HepG2 (cell line): Measurements from ENCODE around the gene UCP1. TPM values are rescaled to one million over a fixed set of nuclear protein-coding genes. Genes with fewer than 3 reads are reported as not detected.

Source experiments
- ATF1 ChIP-seq: IDR thresholded peaks from 2 replicates; pipeline ENCODE4 v1.6.1; 2016; ENCODE audit warnings: mild to moderate bottlenecking, control low read depth
- CC2D1A ChIP-seq: sonication (generic); formaldehyde crosslinking; IDR thresholded peaks from 2 replicates; pipeline ENCODE4 v1.8.1; 2023; ENCODE audit warnings: mild to moderate bottlenecking, missing genetic modification reagents
- ELF4 ChIP-seq: sonication (generic); formaldehyde crosslinking; IDR thresholded peaks from 2 replicates; pipeline ENCODE4 v1.5.0; 2020; ENCODE audit warnings: missing genetic modification reagents, mild to moderate bottlenecking, moderate library complexity, borderline replicate concordance
- FOXP1 ChIP-seq, 2 experiments: fragments of 450-650 bp in 1 of 2; IDR thresholded peaks; 2 replicates each; pipeline ENCODE4 v1.6.1; 2017 to 2018; ENCODE audit warnings: antibody characterized with exemption in 1 of 2
- HMG20A ChIP-seq: IDR thresholded peaks from 2 replicates; pipeline ENCODE4 v1.6.1; 2016; ENCODE audit warnings: borderline replicate concordance
- KDM3A ChIP-seq: IDR thresholded peaks from 2 replicates; pipeline ENCODE4 v1.6.1; 2018; ENCODE audit warnings: low read depth, missing compliant biosample characterization
- MBNL3 ChIP-seq: fragments of 250-450 bp; sonication (Bioruptor Pico); conservative IDR thresholded peaks from 2 replicates; pipeline ENCODE4 v1.8.0; 2022; ENCODE audit warnings: mild to moderate bottlenecking, inconsistent platforms
- MIER2 ChIP-seq: IDR thresholded peaks from 2 replicates; pipeline ENCODE4 v1.6.1; 2016; ENCODE audit warnings: missing biosample characterization, missing genetic modification reagents
- PAF1 ChIP-seq: IDR thresholded peaks from 2 replicates; pipeline ENCODE4 v1.6.1; 2016; ENCODE audit warnings: missing genetic modification reagents, missing compliant biosample characterization
- RXRB ChIP-seq: IDR thresholded peaks from 2 replicates; pipeline ENCODE4 v1.6.1; 2016; ENCODE audit warnings: borderline replicate concordance, missing genetic modification reagents, missing compliant biosample characterization
- SALL1 ChIP-seq: sonication (generic); formaldehyde crosslinking; IDR thresholded peaks from 2 replicates; pipeline ENCODE4 v1.8.0; 2022; ENCODE audit warnings: mild to moderate bottlenecking, missing genetic modification reagents
- SP2 ChIP-seq: sonication (generic); formaldehyde crosslinking; IDR thresholded peaks from 2 replicates; pipeline ENCODE4 v1.5.1; 2020; ENCODE audit warnings: mild to moderate bottlenecking, missing genetic modification reagents
- SRSF4 ChIP-seq: fragments of 200-400 bp; formaldehyde crosslinking; IDR thresholded peaks from one replicate; pipeline ENCODE4 v1.6.1; 2018; ENCODE audit warnings: mild to moderate bottlenecking, low read depth, low read length, moderate library complexity; ENCODE audit not compliant: poor library complexity, severe bottlenecking
- TARDBP ChIP-seq: sonication (generic); formaldehyde crosslinking; IDR thresholded peaks from 2 replicates; pipeline ENCODE4 v1.8.0; 2022; ENCODE audit warnings: mild to moderate bottlenecking, missing genetic modification reagents
- THAP11 ChIP-seq: IDR thresholded peaks from 2 replicates; pipeline ENCODE4 v1.6.1; 2016; ENCODE audit warnings: missing biosample characterization, missing genetic modification reagents
- ZFP90 ChIP-seq: sonication (generic); formaldehyde crosslinking; IDR thresholded peaks from 2 replicates; pipeline ENCODE4 v1.8.0; 2022; ENCODE audit warnings: missing genetic modification reagents, mild to moderate bottlenecking, inconsistent platforms, borderline replicate concordance
- ZKSCAN1 ChIP-seq: fragments of 150-350 bp; IDR thresholded peaks from 2 replicates; pipeline ENCODE4 v1.6.1; 2014; ENCODE audit warnings: low read length
- ZNF564 ChIP-seq: sonication (generic); formaldehyde crosslinking; IDR thresholded peaks from 2 replicates; pipeline ENCODE4 v1.8.1; 2023; ENCODE audit warnings: mild to moderate bottlenecking, missing genetic modification reagents
- ZNF644 ChIP-seq: IDR thresholded peaks from 2 replicates; pipeline ENCODE4 v1.6.1; 2016; ENCODE audit warnings: low read depth
- ZNF790 ChIP-seq: sonication (generic); formaldehyde crosslinking; IDR thresholded peaks from 2 replicates; pipeline ENCODE4 v1.8.0; 2022; ENCODE audit warnings: missing genetic modification reagents, mild to moderate bottlenecking, borderline replicate concordance
- polyA plus RNA-seq, 8 experiments: library from polyadenylated mRNA; depleted of rRNA in 3 of 8; stranded (reverse) in 7 of 8; unstranded in 1 of 8; fragments of >200 nt; fragmentation: Illumina TruSeq in 4 of 8; extraction: Trizol in 4 of 8; gene quantifications; 2 replicates each; pipeline versions ENCODE4 v1.2.1 to v1.2.3, GENCODE V29; 2011 to 2016; ENCODE audit warnings: low read depth in 4 of 8, missing spikeins in 1 of 8, mixed read lengths in 1 of 8; ENCODE audit not compliant: insufficient read depth in 1 of 8
- total RNA-seq, 5 experiments: library from RNA; depleted of rRNA; stranded (reverse); fragments of >200 nt; fragmentation: Illumina TruSeq; extraction: Trizol; gene quantifications; 2 replicates each; pipeline ENCODE4 v1.2.3, GENCODE V29; 2016; ENCODE audit warnings: low read depth in 1 of 5
- TF ChIP-seq, protein P1 (sequence below): sonication (generic); formaldehyde crosslinking; IDR thresholded peaks from 2 replicates; pipeline ENCODE4 v1.4.0; 2020; ENCODE audit warnings: low read depth, missing genetic modification reagents
- TF ChIP-seq, protein P2 (sequence below): sonication (generic); formaldehyde crosslinking; IDR thresholded peaks from 2 replicates; pipeline ENCODE4 v1.4.0; 2020; ENCODE audit warnings: mild to moderate bottlenecking, missing genetic modification reagents
- TF ChIP-seq, protein P3 (sequence below): sonication (generic); formaldehyde crosslinking; conservative IDR thresholded peaks from 2 replicates; pipeline ENCODE4 v1.8.0; 2022; ENCODE audit warnings: missing genetic modification reagents
- TF ChIP-seq, protein P4 (sequence below): sonication (generic); formaldehyde crosslinking; IDR thresholded peaks from 2 replicates; pipeline ENCODE4 v1.4.0; 2020; ENCODE audit warnings: mild to moderate bottlenecking, low read depth, missing genetic modification reagents

UCP1 gene
- total and polyA plus RNA-seq, 2 of the 13 experiments (the other 11 are each of a cell fraction or from before 2014, with no cell fraction given): 0.11 TPM

DNA sequence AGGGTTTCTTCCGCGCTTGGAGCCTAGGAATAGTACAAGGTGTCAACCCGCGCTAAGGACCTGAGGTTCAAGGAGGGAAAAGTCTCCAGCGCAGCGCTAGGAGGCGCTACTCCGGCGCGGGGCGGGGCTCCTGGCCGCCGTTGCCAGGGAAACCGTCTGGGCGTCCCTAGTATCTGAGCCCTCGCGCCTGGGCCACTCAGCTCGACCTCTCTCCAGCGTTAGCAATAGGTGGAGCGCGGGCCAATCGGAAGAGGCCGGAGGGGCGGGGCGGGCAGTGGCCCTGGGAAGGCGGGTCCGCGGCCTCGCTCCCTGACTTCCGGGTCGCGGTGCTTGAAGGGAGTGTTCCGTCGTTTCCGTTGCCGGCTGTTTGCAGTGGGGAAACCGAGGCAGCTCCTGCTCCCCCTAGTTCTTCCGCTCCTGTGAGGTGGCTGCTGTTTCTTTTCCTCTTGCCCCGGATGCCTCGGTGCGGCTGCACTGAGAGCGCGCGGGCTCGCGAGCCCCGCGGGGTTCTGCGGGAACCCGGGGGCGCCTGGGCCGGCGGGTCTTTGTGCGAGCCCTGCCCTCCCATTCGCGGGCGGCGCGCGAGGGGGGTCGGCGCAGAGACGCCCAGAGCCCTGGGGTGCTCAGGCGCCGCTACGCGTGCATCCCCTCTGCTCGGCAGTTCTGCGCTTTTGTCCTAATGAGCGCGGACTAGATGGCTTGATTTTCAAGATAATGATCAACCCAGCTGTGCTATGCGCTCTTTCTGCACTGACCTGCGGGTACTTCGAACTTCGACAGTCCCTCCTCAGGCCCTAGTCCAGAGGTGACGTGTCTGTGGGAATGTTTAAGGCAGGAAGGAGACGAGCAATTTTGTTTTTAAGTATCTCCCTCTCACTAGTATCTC, 44.7 kb downstream of the UCP1 start, which contains the start of gene ELMOD2 (continued):
- TF ChIP-seq, protein P1, sequence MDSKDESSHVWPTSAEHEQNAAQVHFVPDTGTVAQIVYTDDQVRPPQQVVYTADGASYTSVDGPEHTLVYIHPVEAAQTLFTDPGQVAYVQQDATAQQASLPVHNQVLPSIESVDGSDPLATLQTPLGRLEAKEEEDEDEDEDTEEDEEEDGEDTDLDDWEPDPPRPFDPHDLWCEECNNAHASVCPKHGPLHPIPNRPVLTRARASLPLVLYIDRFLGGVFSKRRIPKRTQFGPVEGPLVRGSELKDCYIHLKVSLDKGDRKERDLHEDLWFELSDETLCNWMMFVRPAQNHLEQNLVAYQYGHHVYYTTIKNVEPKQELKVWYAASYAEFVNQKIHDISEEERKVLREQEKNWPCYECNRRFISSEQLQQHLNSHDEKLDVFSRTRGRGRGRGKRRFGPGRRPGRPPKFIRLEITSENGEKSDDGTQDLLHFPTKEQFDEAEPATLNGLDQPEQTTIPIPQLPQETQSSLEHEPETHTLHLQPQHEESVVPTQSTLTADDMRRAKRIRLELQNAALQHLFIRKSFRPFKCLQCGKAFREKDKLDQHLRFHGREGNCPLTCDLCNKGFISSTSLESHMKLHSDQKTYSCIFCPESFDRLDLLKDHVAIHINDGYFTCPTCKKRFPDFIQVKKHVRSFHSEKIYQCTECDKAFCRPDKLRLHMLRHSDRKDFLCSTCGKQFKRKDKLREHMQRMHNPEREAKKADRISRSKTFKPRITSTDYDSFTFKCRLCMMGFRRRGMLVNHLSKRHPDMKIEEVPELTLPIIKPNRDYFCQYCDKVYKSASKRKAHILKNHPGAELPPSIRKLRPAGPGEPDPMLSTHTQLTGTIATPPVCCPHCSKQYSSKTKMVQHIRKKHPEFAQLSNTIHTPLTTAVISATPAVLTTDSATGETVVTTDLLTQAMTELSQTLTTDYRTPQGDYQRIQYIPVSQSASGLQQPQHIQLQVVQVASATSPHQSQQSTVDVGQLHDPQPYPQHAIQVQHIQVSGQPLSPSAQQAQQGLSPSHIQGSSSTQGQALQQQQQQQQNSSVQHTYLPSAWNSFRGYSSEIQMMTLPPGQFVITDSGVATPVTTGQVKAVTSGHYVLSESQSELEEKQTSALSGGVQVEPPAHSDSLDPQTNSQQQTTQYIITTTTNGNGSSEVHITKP (CRISPR knock-in tag): 0 out of 2 replicates have a peak, but pooled peaks have one; percentile 72
- TF ChIP-seq CC2D1A (CRISPR knock-in tag) (no peak), ZKSCAN1 (0 out of 2 replicates have a peak, but pooled peaks have one; percentile 4), HMG20A (no peak; the same call in 1 of the 2 replicates), ZNF564 (no peak), ZNF644 (no peak), PAF1 (CRISPR knock-in tag) (no peak), FOXP1 (IDR thresholded peaks at IDR 0.05) (no peak), FOXP1 (CRISPR knock-in tag; IDR thresholded peaks at IDR 0.05) (no peak), TARDBP (CRISPR knock-in tag) (peak; percentile 48; the same call in 1 of the 2 replicates), MIER2 (no peak), ZFP90 (CRISPR knock-in tag) (peak; percentile 91; the same call in 1 of the 2 replicates), RXRB (CRISPR knock-in tag) (no peak), SRSF4 (no peak), SP2 (CRISPR knock-in tag) (peak; percentile 78), ZNF790 (CRISPR knock-in tag) (no peak), MBNL3 (CRISPR knock-in tag) (no peak), SALL1 (CRISPR knock-in tag) (peak; percentile 58; the same call in 1 of the 2 replicates), THAP11 (CRISPR knock-in tag) (peak; percentile 87), ELF4 (CRISPR knock-in tag) (no peak), ATF1 (peak; percentile 60; the same call in 1 of the 2 replicates), KDM3A (CRISPR knock-in tag) (peak; percentile 64; the same call in 1 of the 2 replicates)
- TF ChIP-seq, protein P2, sequence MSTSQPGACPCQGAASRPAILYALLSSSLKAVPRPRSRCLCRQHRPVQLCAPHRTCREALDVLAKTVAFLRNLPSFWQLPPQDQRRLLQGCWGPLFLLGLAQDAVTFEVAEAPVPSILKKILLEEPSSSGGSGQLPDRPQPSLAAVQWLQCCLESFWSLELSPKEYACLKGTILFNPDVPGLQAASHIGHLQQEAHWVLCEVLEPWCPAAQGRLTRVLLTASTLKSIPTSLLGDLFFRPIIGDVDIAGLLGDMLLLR (CRISPR knock-in tag): peak; percentile 30; the same call in 1 of the 2 replicates
- TF ChIP-seq, protein P3, sequence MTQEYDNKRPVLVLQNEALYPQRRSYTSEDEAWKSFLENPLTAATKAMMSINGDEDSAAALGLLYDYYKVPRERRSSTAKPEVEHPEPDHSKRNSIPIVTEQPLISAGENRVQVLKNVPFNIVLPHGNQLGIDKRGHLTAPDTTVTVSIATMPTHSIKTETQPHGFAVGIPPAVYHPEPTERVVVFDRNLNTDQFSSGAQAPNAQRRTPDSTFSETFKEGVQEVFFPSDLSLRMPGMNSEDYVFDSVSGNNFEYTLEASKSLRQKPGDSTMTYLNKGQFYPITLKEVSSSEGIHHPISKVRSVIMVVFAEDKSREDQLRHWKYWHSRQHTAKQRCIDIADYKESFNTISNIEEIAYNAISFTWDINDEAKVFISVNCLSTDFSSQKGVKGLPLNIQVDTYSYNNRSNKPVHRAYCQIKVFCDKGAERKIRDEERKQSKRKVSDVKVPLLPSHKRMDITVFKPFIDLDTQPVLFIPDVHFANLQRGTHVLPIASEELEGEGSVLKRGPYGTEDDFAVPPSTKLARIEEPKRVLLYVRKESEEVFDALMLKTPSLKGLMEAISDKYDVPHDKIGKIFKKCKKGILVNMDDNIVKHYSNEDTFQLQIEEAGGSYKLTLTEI (CRISPR knock-in tag): no peak
- TF ChIP-seq, protein P4, sequence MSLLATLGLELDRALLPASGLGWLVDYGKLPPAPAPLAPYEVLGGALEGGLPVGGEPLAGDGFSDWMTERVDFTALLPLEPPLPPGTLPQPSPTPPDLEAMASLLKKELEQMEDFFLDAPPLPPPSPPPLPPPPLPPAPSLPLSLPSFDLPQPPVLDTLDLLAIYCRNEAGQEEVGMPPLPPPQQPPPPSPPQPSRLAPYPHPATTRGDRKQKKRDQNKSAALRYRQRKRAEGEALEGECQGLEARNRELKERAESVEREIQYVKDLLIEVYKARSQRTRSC (CRISPR knock-in tag): no peak
